T47D (cell line): ENCODE measurements around the gene CAPN5.

ENCODE experiments used
- DNase-seq, 2 experiments: peaks; one replicate each; pipeline versions ENCODE4 v3.0.0 to v3.0.0-alpha.2; 2011 to 2012; ENCODE audit warnings: low read depth in 1 of 2, low spot score in 1 of 2
- JUND ChIP-seq: IDR thresholded peaks from 2 replicates; pipeline ENCODE4 v1.6.1; 2012; ENCODE audit warnings: low read depth
- in situ Hi-C: cut with HindIII; loops from 2 replicates; pipeline ENCODE4 v1.10.0; 2016; ENCODE audit warnings: low sequenced_read_pairs, low pct_unique_long_range_greater_than_20kb

The CAPN5 gene

DNA sequence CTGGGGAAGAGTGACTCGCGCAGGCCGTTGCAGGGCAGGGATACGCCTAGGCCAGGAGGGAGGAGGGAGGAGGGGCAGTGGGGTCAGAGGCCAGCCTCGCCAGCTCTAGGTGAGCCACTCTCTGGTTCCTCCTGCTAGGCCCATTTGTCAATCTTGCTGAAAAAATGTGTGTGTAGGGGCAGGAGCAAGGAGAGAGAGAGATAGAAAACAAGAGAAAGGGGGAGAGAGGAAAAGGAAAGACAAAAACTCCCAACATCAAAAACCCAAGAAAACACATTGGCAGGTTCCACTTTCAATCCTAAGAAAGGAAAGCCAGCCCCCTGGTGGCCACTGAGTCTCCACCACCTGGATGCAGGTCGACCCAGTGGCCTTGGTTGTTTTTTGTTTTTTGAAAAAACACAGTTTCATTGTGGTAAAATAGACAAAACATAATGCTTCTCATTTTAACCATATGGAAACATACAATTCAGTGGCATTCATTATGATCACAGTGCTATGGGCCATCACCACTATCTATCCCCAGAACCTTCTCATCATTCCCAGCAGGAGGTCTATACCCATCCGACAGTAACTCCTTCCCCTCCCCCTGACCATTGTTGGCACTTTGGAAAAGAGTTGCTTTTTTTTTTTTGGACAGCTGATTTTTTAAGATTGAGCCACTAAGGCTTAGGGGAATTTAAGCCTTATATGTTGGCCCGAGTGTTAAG, 46.8 kb downstream of the CAPN5 start:
- DNase-seq, result peak; percentile 69 to 88
- no peak for TF ChIP-seq JUND
- in situ Hi-C loops, result no loop called here

DNA sequence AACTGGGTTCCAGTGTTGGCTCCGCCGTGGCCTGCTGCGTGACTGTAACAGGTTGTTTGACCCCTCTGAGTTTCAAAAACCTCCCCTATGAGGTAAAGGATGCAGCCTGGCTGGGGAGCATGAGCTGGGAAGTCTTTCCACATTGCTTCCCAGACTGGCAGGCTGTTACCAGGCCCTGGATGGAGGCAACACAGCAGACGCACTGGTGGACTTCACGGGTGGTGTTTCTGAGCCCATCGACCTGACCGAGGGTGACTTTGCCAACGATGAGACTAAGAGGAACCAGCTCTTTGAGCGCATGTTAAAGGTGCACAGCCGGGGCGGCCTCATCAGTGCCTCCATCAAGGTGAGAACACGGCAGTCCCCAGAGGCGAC, 47.3 kb downstream of the CAPN5 start:
- in situ Hi-C loops, result no loop called here
- no peak for TF ChIP-seq JUND
- DNase-seq, result no peak

- peak; percentile 40 to 66 for DNase-seq
- TF ChIP-seq JUND, result no peak
Measured at GRCh38 chr11:77115181-77115611, 48.4 kb downstream of the CAPN5 start.

DNA sequence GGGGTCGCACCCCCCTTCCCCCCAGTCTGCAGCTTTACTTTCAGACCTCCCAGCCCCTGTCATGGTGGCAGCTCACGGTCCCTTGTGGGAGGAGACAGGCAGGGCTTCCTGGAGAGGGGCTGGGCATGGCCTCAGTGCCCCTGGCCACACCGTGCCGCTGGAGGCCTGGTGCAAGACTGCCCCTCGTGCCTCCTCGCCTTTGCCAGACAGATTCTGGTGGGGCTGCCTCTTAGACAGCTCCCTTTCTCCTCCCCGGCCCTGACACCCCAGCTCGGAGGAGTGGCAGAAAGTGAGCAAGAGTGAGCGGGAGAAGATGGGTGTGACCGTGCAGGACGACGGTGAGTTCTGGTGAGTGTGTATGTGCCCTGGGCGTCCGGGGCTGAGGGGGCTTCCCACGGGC, 49.2 kb downstream of the CAPN5 start:
- in situ Hi-C loops, result no loop called here
- DNase-seq, result no peak
- no peak for TF ChIP-seq JUND

More at GRCh38 chr11:77115181-77115611, 48.4 kb downstream of the CAPN5 start:
- in situ Hi-C loops, result no loop called here

DNA sequence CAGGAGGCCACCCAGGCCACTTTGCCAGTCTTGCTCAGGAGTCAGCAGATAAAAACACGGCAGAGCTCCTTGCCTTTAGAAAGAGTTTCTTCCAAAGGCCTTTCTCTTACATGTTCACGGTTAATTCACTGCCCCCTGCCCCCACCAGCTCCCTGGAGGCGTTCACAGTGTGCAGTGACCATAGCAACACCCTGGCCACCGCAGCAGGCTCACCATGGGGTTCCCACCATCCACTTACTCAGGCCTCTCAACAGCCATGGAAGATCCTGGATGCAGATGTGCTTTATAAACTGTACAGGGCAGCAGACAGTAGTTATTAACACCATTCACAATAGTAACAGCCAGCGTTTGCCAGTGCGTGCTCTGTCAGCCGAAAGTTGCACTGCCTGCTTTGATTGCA, 50.7 kb downstream of the CAPN5 start:
- in situ Hi-C loops, result no loop called here
- DNase-seq, result no peak
- TF ChIP-seq JUND, result no peak

GRCh38 chr11:77118086-77118485, 51.3 kb downstream of the CAPN5 start:
- in situ Hi-C loops, result no loop called here
- no peak for TF ChIP-seq JUND
- DNase-seq, result no peak

GRCh38 chr11:77118971-77119370, 52.2 kb downstream of the CAPN5 start:
- TF ChIP-seq JUND, result no peak
- in situ Hi-C loops, result no loop called here

DNA sequence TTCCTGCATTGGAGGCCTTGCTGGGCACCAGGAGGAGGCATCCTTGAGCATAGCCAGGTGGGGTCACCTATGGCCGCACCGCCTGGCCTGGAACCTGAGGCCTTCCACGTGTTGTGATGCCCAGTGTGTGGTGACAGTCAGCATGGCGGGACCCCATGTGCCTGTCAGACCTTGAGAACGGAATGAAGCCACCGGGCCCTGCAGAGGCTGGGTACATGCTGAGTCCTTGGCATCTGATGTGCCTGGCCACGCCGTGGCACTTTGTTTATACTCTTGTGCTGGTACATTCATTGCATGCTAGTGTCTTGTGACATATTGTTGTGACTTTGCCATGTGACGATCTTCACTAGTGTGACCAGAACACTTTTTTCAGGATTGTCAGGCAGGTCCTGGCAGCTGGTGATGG, 52.8 kb downstream of the CAPN5 start:
- no peak for TF ChIP-seq JUND
- in situ Hi-C loops, result no loop called here

More at GRCh38 chr11:77118971-77119370, 52.2 kb downstream of the CAPN5 start:
- no peak for DNase-seq

DNA sequence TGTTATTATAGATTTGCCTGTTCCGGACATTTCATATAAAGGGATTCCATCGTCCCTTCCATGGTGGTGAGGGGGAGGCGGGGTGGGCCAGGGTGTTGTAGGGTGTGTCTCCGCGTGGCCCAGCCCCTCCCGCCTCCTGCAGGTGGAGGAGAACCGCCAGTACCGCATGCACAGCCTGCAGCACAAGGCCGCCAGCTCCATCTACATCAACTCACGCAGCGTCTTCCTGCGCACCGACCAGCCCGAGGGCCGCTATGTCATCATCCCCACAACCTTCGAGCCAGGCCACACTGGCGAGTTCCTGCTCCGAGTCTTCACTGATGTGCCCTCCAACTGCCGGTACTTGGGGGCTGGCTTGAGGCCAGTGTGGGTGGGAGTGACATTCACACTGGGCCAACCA, 53.8 kb downstream of the CAPN5 start:
- no peak for DNase-seq
- TF ChIP-seq JUND, result no peak
- in situ Hi-C loops, result no loop called here

More for the DNA sequence above, 52.8 kb downstream of the CAPN5 start:
- DNase-seq, result no peak

- DNase-seq, result no peak
- in situ Hi-C loops, result no loop called here
- TF ChIP-seq JUND, result no peak
Measured at GRCh38 chr11:77121096-77121640, 54.4 kb downstream of the CAPN5 start.

GRCh38 chr11:77121876-77122575, 55.3 kb downstream of the CAPN5 start:
- DNase-seq, result no peak
- TF ChIP-seq JUND, result no peak
- in situ Hi-C loops, result no loop called here

DNA sequence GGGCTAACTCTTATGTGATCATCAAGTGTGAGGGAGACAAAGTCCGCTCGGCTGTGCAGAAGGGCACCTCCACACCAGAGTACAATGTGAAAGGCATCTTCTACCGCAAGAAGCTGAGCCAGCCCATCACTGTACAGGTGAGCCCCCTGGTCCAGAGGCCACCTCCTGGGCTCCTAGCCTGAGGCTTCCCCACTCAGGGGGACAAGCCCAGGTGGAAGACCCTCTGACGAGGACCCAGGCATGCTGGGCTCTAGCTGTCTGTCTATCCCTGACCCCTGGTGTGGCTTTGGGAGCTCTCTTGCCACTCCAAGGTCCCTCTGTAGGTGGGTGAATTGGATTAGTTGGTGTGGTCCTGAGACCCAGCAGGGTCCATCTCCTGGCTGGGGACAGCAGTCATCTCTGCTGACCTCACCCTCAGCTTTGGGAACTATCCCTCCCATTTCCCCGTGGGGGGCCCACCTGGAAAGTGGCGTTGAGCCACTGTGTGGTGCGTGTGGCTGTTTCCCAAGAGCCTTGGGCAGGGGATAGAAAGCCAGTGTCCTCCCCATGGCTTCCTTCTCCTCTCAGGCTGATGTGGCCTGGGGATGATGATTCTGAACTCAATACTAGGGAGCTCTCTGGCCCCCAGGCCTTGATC, 55.9 kb downstream of the CAPN5 start:
- DNase-seq, result no peak
- no peak for TF ChIP-seq JUND
- in situ Hi-C loops, result no loop called here

DNA sequence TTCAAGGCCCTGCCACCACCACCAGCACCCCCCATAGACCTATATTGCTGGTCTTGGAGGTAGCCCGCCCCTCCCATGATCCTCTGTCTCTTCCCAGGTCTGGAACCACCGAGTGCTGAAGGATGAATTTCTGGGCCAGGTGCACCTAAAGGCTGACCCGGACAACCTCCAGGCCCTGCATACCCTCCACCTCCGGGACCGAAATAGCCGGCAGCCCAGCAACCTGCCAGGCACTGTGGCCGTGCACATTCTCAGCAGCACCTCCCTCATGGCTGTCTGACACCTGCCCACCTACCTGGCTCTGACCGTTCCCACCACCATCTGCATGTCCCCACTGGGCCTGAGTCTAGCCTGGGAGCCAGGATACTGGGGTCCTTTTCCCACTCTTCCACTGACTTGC, 56.8 kb downstream of the CAPN5 start:
- in situ Hi-C loops, result no loop called here
- TF ChIP-seq JUND, result no peak
- DNase-seq, result no peak
